Measurements from ENCODE around the gene HSPA12B. TPM values are rescaled to one million over a fixed set of nuclear protein-coding genes. Genes with fewer than 3 reads are reported as not detected.

The HSPA12B gene
- total and polyA plus RNA-seq, 2 of the 4 experiments (the other 2 are of a cell fraction) = not detected

GRCh38 chr20:3710011-3710466 lies 22.4 kb upstream of the HSPA12B start:
- no peak overlapping the region for H3K4ac ChIP-seq (ENCODE audit: low read depth, low read length)
- no peaks in the 10 kb centered on the region for H4K20me1 ChIP-seq (ENCODE audit: insufficient read depth, low read length)
- H2AK5ac ChIP-seq (ENCODE audit: low read depth, low read length) = no peak overlapping the region
- peaks cover 19% of the 10 kb centered on the region for H3K27me3 ChIP-seq (ENCODE audit: control insufficient read depth, insufficient read depth, low read length)
- no peaks in the 10 kb centered on the region for H3K4me1 ChIP-seq (ENCODE audit: control insufficient read depth, insufficient read depth, low read length)
- no peak overlapping the region for H2AK9ac ChIP-seq (replicated peaks; ENCODE audit: low read depth, low read length, poor library complexity)
- no peak for DNase-seq
- intact Hi-C loops (cut with micrococcal nuclease) (no loop called here), dilution Hi-C loops (cut with HindIII; ENCODE audit: low sequenced_read_pairs, unreplicated experiment) (no loop called here), in situ Hi-C loops (cut with MboI; ENCODE audit: low sequenced_read_pairs) (no loop called here)
- H2BK15ac ChIP-seq (ENCODE audit: low read depth, low read length) = no peak overlapping the region
- ChIA-PET POLR2A (ENCODE audit: unreplicated experiment) (no interaction called here), CTCF (interaction anchor here (0.7 to 2.4 kb wide), 7 partner anchors 9 to 146 kb away, joined by 3 to 19 read pairs (median 4); no protein-coding TSS in a partner anchor)
- H3K9ac ChIP-seq (ENCODE audit: low read depth, low read length) = no peak overlapping the region
- H4K91ac ChIP-seq (ENCODE audit: insufficient read depth, low read depth, low read length) = no peak overlapping the region
- no peak overlapping the region for H2BK5ac ChIP-seq (ENCODE audit: low read depth, low read length, poor library complexity, severe bottlenecking)
- no peak overlapping the region for H3K23ac ChIP-seq (ENCODE audit: low read depth, low read length)
- H3K18ac ChIP-seq (ENCODE audit: low read depth, low read length) = no peak overlapping the region
- no peak overlapping the region for H3K27ac ChIP-seq (ENCODE audit: insufficient read depth, low read length)
- H4K8ac ChIP-seq (ENCODE audit: low read depth in 2 of 2, low read length in 2 of 2) = no peak overlapping the region
- H2AFZ ChIP-seq (replicated peaks; ENCODE audit: low read length, poor library complexity) = no peak overlapping the region
- no peak overlapping the region for H2BK120ac ChIP-seq (ENCODE audit: low read depth, low read length)
- TF ChIP-seq MAFK (IDR thresholded peaks at IDR 0.05; ENCODE audit: low read depth, low read length) = no peak
- TF ChIP-seq CTCF (conservative IDR thresholded peaks at IDR 0.05; ENCODE audit: low read depth, low read length) = no peak
- TF ChIP-seq BHLHE40 (IDR thresholded peaks at IDR 0.05; ENCODE audit: low read depth, low read length) = no peak
- TF ChIP-seq SMC3 (IDR thresholded peaks at IDR 0.05; ENCODE audit: low read depth, low read length) = no peak
- TF ChIP-seq USF2 (IDR thresholded peaks at IDR 0.05; ENCODE audit: low read depth, low read length) = no peak
- TF ChIP-seq CEBPB (IDR thresholded peaks at IDR 0.05; ENCODE audit: low read depth, low read length) = no peak
- TF ChIP-seq FOS (IDR thresholded peaks at IDR 0.05; ENCODE audit: low read depth, low read length) = no peak
- no peak for TF ChIP-seq RFX5 (IDR thresholded peaks at IDR 0.05; ENCODE audit: low read depth, low read length)
- TF ChIP-seq MAZ (IDR thresholded peaks at IDR 0.05; ENCODE audit: borderline replicate concordance, low read depth, low read length) = no peak
- no peak for TF ChIP-seq CHD1 (IDR thresholded peaks at IDR 0.05; ENCODE audit: low read depth, low read length)
- no peak for TF ChIP-seq POLR2A (IDR thresholded peaks at IDR 0.05; ENCODE audit: low read depth, low read length)
- H4K5ac ChIP-seq (ENCODE audit: low read depth, low read length) = no peak overlapping the region
- no peaks in the 10 kb centered on the region for H3K9me3 ChIP-seq (ENCODE audit: control insufficient read depth, insufficient read depth, low read length)
- WGBS, 2 experiments (ENCODE audit: extremely low coverage in 2 of 2, insufficient read length in 1 of 2) = no CpG with 5 or more reads among the region's 6 CpGs
- ATAC-seq (ENCODE audit: low read depth) = no peak
- H3K56ac ChIP-seq (ENCODE audit: extremely low read depth, insufficient read depth, low read length) = no peak overlapping the region
- no peak overlapping the region for H2BK20ac ChIP-seq (ENCODE audit: low read depth, low read length)
- no TSS peak for BruUV-seq (replicated peaks)
- no peak overlapping the region for H3K14ac ChIP-seq (replicated peaks; ENCODE audit: low read depth, low read length)
- no peaks in the 10 kb centered on the region for H3K9me1 ChIP-seq (ENCODE audit: insufficient read depth, low read length)
- no peak overlapping the region for H3K4me2 ChIP-seq (ENCODE audit: low read depth, low read length)
- H3K4me3 ChIP-seq (ENCODE audit: insufficient read depth, low read depth, low read length) = no peak overlapping the region
- H3K79me1 ChIP-seq (ENCODE audit: low read depth in 1 of 2, low read length in 2 of 2) = no peaks in the 10 kb centered on the region
- H3K36me3 ChIP-seq (ENCODE audit: control insufficient read depth, insufficient read depth, low read length) = no peaks in the 10 kb centered on the region

All from IMR-90 (cell line).